ENCODE results near the gene TOP3A.

The TOP3A gene

DNA sequence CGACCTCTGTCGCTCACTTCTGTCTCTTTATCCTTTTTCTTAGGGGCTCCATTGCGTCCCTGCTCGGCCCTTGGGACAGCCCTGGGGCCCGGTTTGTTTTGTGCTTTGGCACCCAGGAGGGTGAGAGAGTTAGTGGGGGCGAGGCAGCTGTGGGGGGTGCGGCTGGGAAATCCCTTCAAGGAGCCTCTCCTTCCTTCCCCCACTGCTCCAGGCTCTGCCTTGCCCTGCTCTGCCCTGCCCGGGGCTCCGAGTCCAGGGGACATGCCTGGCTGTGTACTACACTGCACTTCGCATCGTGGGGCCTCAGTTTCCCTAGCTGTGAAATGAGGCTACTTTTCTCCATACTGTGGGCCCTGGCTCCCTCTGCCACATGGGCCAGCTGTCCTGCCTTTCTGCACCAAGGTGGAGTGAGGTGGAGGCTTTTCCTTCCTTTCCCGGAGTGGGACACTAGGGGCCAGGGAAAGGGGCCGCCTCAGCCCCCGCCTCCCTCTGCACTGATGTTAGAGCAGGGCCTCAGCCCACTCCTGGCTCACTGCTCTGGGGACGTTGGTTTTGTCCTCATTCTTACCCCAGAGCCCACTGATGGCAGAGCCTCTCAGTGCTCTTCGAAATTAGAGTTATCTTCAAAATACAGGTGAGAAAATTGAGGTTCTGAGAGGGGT lies 88.4 kb downstream of the TOP3A start:
- no peak for TF ChIP-seq CTCF (IDR thresholded peaks at IDR 0.05; ENCODE audit: extremely low read depth, missing control alignments)
- no peak for DNase-seq (ENCODE audit: low spot score)

DNA sequence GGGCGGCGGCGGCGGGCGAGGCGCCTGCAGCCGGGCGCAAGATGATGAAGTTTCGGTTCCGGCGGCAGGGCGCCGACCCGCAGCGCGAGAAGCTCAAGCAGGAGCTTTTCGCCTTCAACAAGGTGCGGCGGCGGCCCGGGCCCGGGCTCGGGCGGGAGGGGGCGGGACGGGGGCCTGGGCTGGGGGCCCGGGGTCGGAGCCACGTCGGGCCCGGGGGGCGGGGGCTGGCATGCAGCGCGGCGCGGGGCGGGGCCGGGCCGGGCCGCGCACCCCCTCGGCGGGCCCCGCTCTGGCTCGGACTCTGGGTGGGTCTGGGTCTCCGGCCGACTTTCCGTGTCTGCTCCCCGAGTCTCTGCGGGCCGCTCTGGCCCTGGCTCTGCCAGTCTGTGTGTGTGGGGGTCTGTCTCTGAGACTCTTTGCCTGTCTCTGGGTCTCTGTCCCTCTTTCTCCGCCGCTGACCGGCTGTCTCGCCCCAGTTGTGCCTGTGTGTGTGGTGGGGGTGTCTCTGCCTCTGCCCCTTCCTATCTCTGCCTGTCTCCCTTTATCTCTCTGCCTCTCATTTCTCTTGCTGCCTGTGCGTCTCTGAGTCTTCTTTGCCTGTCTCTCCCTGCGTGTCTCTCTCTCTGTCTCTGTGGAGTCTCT lies 89.0 kb downstream of the TOP3A start:
- TF ChIP-seq CTCF (IDR thresholded peaks at IDR 0.05; ENCODE audit: extremely low read depth, missing control alignments), result no peak
- peak; percentile 59 for DNase-seq (ENCODE audit: low spot score)

DNA sequence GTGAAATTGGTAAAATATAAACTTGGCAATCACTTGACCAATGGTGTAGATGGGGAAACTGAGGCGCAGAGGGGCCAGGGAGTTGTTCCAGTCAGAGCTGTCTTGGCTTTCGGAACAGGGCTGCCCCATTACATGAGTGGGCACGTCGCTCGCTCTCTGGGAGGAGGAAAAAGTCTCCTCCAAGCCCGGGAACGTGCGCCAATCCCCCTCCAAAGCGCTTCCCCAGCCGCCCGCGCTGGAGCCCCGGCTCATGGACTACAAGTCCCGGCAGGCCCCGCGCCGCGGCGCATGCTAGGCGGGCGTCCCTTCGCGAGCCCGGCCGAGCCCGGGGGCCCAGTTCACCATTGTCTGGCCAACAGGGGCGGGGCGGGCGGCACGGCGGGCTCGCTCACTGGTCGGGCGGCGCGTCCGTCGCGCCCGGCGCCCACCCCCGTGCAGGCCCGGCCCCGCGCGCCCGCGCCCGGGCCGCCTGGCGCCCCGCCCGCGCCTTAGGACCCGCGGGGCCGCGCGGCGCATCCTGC lies 89.6 kb downstream of the TOP3A start, which contains the start of gene LLGL1:
Gene LLGL1 (plus strand): TSS at position 515 of the 521 bp plus-strand sequence. CDS start 48 bp downstream, outside the sequence.
- TF ChIP-seq CTCF (IDR thresholded peaks at IDR 0.05; ENCODE audit: extremely low read depth, missing control alignments), result no peak
- DNase-seq (ENCODE audit: low spot score), result peak; percentile 100

GRCh38 chr17:18224387-18225120 lies 90.2 kb downstream of the TOP3A start:
- no peak for TF ChIP-seq CTCF (IDR thresholded peaks at IDR 0.05; ENCODE audit: extremely low read depth, missing control alignments)
- no peak for DNase-seq (ENCODE audit: low spot score)

- TF ChIP-seq CTCF (IDR thresholded peaks at IDR 0.05; ENCODE audit: extremely low read depth, missing control alignments), result no peak
- DNase-seq (ENCODE audit: low spot score), result no peak
Observed at GRCh38 chr17:18224053-18224386, 90.8 kb downstream of the TOP3A start.
